Fibroblast of lung (primary cell): ENCODE results near the gene NAA16. TPM values are rescaled to one million over a fixed set of nuclear protein-coding genes. Genes with fewer than 3 reads are reported as not detected.

ENCODE experiments used
- DNase-seq, 2 donors: peaks; one replicate each; pipeline versions ENCODE4 v3.0.0 to v3.0.0-alpha.2; 2010; ENCODE audit warnings: low read depth in 2 of 2
- H2AFZ ChIP-seq: 2 replicates; pipeline ENCODE4 v1.5.1; 2012; ENCODE audit warnings: low read length, control low read depth, inconsistent platforms
- H3K27ac ChIP-seq: 2 replicates; pipeline ENCODE4 v1.5.1; 2011; ENCODE audit warnings: low read length, control low read depth; ENCODE audit not compliant: insufficient read depth
- H3K27me3 ChIP-seq: 2 replicates; pipeline ENCODE4 v1.5.1; 2011; ENCODE audit warnings: mild to moderate bottlenecking, low read length; ENCODE audit not compliant: control insufficient read depth, insufficient read depth
- H3K36me3 ChIP-seq: 2 replicates; pipeline ENCODE4 v1.5.1; 2011; ENCODE audit warnings: low read length; ENCODE audit not compliant: control insufficient read depth, insufficient read depth
- H3K4me1 ChIP-seq: 2 replicates; pipeline ENCODE4 v1.5.1; 2011; ENCODE audit warnings: low read length; ENCODE audit not compliant: control insufficient read depth, insufficient read depth; ENCODE audit errors: extremely low read depth
- H3K4me2 ChIP-seq: 2 replicates; pipeline ENCODE4 v1.5.1; 2011; ENCODE audit warnings: low read length, control low read depth; ENCODE audit not compliant: insufficient read depth; ENCODE audit errors: extremely low read depth
- H3K4me3 ChIP-seq, 4 experiments: fragments of 200-600 bp in 1 of 4; sonication (generic) in 1 of 4; replicated peaks in 1 of 4; 2 replicates each; pipeline ENCODE4 v1.5.1; 2011 to 2016; ENCODE audit warnings: low read length in 4 of 4, low read depth in 3 of 4, mild to moderate bottlenecking in 3 of 4, control low read depth in 2 of 4, inconsistent platforms in 1 of 4, mixed read lengths in 1 of 4; ENCODE audit not compliant: insufficient read depth in 1 of 4; ENCODE audit errors: control extremely low read depth in 1 of 4
- H3K79me2 ChIP-seq: 2 replicates; pipeline ENCODE4 v1.5.1; 2012; ENCODE audit warnings: mild to moderate bottlenecking, low read length, inconsistent platforms; ENCODE audit not compliant: control insufficient read depth, insufficient read depth
- H3K9ac ChIP-seq: 2 replicates; pipeline ENCODE4 v1.5.1; 2011; ENCODE audit warnings: mild to moderate bottlenecking, low read length, control low read depth; ENCODE audit not compliant: insufficient read depth
- H3K9me3 ChIP-seq: 2 replicates; pipeline ENCODE4 v1.5.1; 2012; ENCODE audit warnings: low read depth, low read length; ENCODE audit not compliant: control insufficient read depth, insufficient read depth
- H4K20me1 ChIP-seq: 2 replicates; pipeline ENCODE4 v1.5.1; 2011; ENCODE audit warnings: low read length; ENCODE audit not compliant: control insufficient read depth, insufficient read depth; ENCODE audit errors: extremely low read depth
- EZH2 ChIP-seq: IDR thresholded peaks from 2 replicates; pipeline ENCODE4 v1.5.1; 2012; ENCODE audit warnings: low read length, control low read depth, mild to moderate bottlenecking; ENCODE audit errors: missing control alignments
- polyA plus RNA-seq, 2 donors: library from polyadenylated mRNA; depleted of rRNA in 1 of 2; stranded (reverse) in 1 of 2; unstranded in 1 of 2; fragments of >200 nt; gene quantifications; 2 replicates each; pipeline ENCODE4 v1.2.1, GENCODE V29; 2011 to 2012; ENCODE audit warnings: missing spikeins in 1 of 2
- total RNA-seq: library from RNA; depleted of rRNA; stranded (reverse); fragments of >200 nt; gene quantifications from 2 replicates; pipeline ENCODE4 v1.2.1, GENCODE V29; 2014
- TF ChIP-seq, protein P1 (sequence below), 2 donors: IDR thresholded peaks in 1 of 2; conservative IDR thresholded peaks in 1 of 2; 1 replicate in 1 of 2; 2 replicates in 1 of 2; pipeline ENCODE4 v1.5.1; 2011 to 2012; ENCODE audit warnings: low read length in 2 of 2, control low read depth in 1 of 2, inconsistent platforms in 1 of 2, low read depth in 1 of 2, mild to moderate bottlenecking in 1 of 2

Gene NAA16
- total and polyA plus RNA-seq, 2 donors (not counting 1 experiment from before 2014, with no cell fraction given), result 7.9 to 8.3 TPM

GRCh38 chr13:41268764-41269163, 42.3 kb upstream of the NAA16 start:
- Histone ChIP-seq H3K9me3 (no peaks in the 10 kb centered on the region), H2AFZ (no peak overlapping the region), H3K27me3 (no peaks in the 10 kb centered on the region), H3K4me3 (no peak overlapping the region), H3K4me2 (no peak overlapping the region), H3K36me3 (no peaks in the 10 kb centered on the region), H3K27ac (no peak overlapping the region), H3K79me2 (no peaks in the 10 kb centered on the region), H3K9ac (no peak overlapping the region), H4K20me1 (no peaks in the 10 kb centered on the region), H3K4me1 (no peaks in the 10 kb centered on the region)
- TF ChIP-seq, protein P1, sequence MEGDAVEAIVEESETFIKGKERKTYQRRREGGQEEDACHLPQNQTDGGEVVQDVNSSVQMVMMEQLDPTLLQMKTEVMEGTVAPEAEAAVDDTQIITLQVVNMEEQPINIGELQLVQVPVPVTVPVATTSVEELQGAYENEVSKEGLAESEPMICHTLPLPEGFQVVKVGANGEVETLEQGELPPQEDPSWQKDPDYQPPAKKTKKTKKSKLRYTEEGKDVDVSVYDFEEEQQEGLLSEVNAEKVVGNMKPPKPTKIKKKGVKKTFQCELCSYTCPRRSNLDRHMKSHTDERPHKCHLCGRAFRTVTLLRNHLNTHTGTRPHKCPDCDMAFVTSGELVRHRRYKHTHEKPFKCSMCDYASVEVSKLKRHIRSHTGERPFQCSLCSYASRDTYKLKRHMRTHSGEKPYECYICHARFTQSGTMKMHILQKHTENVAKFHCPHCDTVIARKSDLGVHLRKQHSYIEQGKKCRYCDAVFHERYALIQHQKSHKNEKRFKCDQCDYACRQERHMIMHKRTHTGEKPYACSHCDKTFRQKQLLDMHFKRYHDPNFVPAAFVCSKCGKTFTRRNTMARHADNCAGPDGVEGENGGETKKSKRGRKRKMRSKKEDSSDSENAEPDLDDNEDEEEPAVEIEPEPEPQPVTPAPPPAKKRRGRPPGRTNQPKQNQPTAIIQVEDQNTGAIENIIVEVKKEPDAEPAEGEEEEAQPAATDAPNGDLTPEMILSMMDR (conservative IDR thresholded peaks at IDR 0.05 in 1 of 2, IDR thresholded peaks at IDR 0.05 in 1 of 2; ENCODE audit: low read depth in 1 of 2, low read length in 2 of 2), result no peak
- TF ChIP-seq EZH2, result no peak
- DNase-seq, result peak; percentile 25 to 34

GRCh38 chr13:41271456-41272285, 39.4 kb upstream of the NAA16 start:
- Histone ChIP-seq H4K20me1 (no peaks in the 10 kb centered on the region), H3K9me3 (no peaks in the 10 kb centered on the region), H3K9ac (no peak overlapping the region), H3K79me2 (no peaks in the 10 kb centered on the region), H3K4me2 (no peak overlapping the region), H3K36me3 (no peaks in the 10 kb centered on the region), H3K27me3 (no peaks in the 10 kb centered on the region), H3K4me1 (no peaks in the 10 kb centered on the region), H2AFZ (no peak overlapping the region), H3K4me3 (no peak overlapping the region), H3K27ac (no peak overlapping the region)
- no peak for DNase-seq
- TF ChIP-seq, protein P1 (conservative IDR thresholded peaks at IDR 0.05 in 1 of 2, IDR thresholded peaks at IDR 0.05 in 1 of 2; ENCODE audit: low read depth in 1 of 2, low read length in 2 of 2), result no peak
- TF ChIP-seq EZH2, result no peak

- no peak overlapping the region for H3K27ac ChIP-seq
- no peaks in the 10 kb centered on the region for H3K27me3 ChIP-seq
- TF ChIP-seq, protein P1 (conservative IDR thresholded peaks at IDR 0.05 in 1 of 2, IDR thresholded peaks at IDR 0.05 in 1 of 2; ENCODE audit: low read depth in 1 of 2, low read length in 2 of 2), result no peak
- TF ChIP-seq EZH2, result no peak
- no peak for DNase-seq
- no peaks in the 10 kb centered on the region for H3K9me3 ChIP-seq
- no peaks in the 10 kb centered on the region for H3K4me1 ChIP-seq
- H3K4me2 ChIP-seq, result no peak overlapping the region
- H3K4me3 ChIP-seq, result no peak overlapping the region
- no peaks in the 10 kb centered on the region for H3K79me2 ChIP-seq
- H4K20me1 ChIP-seq, result no peaks in the 10 kb centered on the region
- no peak overlapping the region for H2AFZ ChIP-seq
- H3K9ac ChIP-seq, result no peak overlapping the region
- H3K36me3 ChIP-seq, result no peaks in the 10 kb centered on the region
These were observed 37.1 kb upstream of the NAA16 start for GRCh38 chr13:41273831-41274441.
